CD4-positive, alpha-beta T cell treated with Interleukin-6 for 4 hours (primary cell): ENCODE measurements around the gene PTK7.
"Not testable (repeated sequence)": the region's sequence is repeated elsewhere in the genome, so short reads cannot be mapped to it uniquely, and the experiment has no call there.

Experiments used
- DNase-seq: peaks from one replicate; pipeline ENCODE4 v3.0.0-alpha.2; 2020; ENCODE audit warnings: mixed read lengths

The PTK7 gene

DNA sequence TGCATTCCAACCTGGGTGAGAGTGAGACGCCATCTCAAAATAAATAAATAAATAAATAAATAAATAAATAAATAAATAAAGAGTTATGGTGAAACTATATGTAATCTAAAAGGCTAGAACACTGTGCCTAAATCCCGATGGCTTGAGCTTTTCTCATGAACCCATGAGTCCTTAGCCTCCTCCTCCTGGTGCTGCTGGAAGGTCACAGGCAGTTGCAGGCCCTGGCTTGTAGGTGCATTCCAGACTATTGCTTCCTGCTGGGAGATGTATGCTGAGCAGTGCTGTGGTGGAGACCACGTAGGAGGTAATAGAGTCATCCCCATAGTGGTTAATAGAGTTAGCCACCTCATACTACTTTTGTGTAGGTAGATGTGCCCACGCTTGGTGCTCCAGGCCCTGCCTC lies 12.5 kb downstream of the PTK7 start:
- DNase-seq, result no peak

DNA sequence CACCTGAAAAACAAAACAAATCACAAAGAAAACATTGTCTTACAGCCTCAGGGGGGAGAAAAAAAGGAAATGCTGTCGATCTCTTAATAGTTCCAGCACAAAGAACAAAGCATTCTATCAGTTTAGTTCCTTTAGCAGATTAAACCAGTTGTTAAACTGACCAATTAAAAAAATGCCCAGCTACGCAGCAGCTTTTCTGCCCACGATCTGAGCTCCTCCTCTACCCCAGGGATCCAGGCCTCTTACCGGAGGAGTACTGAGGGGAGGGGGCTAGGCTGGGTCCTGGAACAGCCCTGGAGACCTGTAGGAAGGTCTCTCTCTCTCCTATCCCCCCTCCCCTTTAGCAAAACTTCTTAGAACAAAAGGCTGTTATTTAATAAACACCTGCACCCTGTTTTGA lies 13.4 kb downstream of the PTK7 start:
- DNase-seq, result no peak

DNA sequence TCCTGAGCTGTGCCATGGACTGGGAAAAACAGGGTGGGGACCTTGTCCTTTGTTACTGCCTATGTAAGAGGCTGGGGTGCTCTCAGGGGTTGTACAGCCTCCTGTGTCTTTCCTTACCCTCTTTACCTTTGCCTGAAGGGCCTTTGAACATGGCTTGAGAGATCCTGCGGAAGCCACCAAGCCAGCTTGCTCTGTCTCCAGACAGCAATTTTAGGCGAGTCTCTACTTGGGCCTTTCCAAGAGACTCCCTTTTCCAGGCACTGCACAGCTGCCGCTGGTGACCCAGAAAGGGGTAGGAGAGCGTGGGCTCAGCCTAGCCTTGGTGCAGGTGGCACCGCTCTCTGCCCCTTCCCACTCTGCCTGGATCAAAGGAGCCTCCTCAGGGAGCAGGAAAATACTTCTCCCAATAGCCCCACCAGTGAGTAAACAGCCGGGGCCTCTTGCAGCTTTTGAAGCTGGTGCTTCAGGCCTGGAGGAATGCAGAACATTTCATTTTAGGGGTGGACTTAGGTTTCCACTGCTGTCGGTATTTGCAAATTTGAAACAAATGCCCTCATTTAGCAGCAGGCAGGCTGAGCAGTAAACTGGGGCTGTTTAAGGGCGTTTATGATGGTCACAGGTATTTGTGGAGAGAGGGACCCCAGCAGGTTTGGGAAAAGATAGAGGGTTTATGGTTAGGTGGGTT lies 13.9 kb downstream of the PTK7 start:
- DNase-seq, result no peak

DNA sequence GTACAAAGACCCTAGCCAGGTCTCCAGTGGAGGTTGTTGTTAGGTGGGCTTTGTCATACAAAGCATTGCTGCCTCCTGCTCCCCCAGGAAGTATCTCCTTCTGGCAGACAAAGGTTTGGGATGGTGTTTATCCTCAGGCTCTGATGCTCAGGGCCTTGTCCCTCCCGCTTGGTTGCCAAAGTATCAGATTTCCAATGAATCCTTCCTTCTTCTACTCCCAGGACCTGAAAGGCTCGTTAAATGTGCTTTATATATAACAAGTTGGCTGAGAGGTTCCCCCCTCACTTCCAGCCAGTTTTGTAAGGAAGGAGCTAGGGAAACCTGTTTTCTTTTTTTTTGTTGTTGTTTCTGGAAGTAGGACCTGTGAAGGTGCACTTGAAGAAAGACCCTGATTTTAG lies 14.4 kb downstream of the PTK7 start:
- DNase-seq, result no peak

DNA sequence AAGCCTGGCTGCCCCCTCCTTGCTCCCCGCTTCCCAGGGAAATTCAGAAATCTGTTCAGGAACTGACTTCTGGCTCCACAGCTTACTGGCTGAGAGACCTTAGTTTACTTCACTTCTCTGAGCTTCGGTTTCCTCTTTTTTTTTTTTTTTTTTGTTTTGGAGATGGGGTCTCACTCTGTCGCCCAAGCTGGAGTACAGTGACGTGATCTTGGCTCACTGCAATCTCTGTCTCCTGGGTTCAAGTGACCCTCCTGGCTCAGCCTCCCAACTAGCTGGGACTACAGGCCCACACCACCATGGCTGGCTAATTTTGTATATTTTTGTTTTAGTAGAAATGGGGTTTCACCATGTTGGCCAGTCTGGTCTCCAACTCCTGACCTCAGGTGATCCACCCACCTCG lies 14.9 kb downstream of the PTK7 start:
- no peak for DNase-seq

DNA sequence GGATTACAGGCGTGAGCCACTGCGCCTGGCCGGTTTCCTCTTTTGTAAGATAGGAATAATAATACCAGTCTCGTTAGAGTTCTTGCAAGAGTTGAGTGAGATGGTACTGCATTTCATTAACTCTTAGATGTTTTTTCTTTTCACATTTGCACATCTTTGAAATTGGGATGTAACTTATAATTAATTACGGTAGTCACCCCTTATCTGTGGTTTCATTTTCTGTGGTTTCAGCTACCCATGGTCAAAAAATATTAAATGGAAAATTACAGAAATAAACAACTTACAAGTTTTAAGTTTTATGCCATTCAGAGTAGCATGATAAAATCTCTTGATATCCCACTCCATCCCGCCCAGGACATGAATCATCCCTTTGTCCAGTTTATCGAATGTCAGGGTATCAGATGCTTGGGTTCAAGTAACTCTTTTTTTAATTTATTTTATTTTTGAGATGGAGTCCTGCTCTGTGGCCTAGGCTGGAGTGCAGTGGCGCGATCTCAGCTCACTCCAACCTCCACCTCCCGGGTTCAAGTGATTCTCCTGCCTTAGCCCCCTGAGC lies 15.4 kb downstream of the PTK7 start:
- DNase-seq, result no peak

DNA sequence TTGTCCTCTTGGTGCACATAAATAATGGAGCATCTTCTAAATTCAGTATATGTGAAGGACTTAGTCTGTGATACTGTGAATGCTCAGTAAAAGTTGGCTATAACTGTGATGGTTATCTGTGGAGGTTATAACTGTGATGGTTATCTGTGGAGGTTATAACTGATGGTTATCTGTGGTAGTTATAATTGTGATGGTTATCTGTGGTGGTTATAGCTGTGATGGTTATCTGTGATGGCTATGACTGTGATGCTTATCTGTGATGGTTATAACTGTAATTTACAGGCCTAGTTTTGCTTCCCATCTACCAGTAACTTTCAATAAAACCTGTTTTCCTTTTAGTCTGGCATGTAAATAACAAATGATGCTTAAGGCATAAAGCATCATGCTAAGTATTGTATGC lies 16.5 kb downstream of the PTK7 start:
- no peak for DNase-seq

DNA sequence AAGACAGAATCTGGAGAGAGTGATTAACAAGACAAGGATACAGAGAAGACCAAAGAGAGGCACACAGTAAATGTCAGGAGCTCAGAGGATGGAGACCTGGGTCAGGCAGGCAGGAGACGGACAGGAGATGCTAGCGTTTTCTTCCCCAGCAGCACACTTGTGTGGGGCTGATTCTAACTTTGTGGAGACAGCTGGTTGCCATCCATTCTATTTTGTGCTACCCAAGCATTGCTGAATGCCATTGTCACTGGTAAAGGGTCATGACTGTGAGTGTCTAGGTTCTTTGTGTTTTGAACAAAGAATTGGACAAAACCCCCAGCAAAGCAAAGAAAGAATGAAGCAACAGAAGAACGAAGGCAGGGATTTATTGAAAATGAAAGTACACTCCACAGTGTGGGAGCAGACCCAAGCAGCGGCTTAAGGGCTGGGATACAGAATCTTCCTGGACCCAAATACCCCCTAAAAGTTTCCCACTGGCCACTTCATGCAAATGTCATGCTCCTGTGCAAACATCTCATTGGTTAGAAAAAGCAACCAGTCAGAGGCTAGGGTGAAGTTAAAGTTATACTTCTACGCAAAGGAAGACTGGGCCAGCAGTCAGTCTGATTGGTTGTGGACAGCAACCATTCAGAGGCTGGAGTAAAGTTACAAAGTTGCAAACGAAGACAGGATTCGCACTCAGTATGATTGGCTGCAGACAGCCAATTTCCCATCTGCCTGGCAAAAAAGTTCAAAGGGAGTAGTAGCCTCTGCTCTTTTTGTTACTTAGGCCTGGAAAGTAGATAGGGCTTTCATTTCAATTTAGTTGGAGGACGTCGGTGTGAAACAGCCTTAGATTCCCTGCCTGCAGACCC lies 17.5 kb downstream of the PTK7 start:
- DNase-seq, result no peak

DNA sequence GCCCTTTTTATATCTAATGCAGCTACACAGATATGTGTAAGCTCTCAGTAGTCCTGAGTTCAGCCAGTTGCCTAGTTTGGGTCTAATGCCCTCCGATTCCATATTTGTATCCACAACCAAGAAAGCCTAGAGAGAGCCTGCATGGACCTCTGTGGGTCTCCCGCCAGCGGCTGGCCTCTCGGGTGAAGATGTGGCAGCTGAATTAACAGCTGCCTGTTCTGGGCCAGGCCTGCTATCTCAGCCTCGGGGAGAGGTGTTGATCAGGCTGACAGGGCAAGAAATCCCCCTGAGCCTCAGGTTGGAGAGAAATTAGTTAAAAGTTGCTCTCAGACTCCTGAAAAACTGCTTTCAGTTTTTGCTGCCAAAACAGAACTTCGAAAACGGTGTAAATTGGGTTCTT lies 19.8 kb downstream of the PTK7 start:
- no peak for DNase-seq

DNA sequence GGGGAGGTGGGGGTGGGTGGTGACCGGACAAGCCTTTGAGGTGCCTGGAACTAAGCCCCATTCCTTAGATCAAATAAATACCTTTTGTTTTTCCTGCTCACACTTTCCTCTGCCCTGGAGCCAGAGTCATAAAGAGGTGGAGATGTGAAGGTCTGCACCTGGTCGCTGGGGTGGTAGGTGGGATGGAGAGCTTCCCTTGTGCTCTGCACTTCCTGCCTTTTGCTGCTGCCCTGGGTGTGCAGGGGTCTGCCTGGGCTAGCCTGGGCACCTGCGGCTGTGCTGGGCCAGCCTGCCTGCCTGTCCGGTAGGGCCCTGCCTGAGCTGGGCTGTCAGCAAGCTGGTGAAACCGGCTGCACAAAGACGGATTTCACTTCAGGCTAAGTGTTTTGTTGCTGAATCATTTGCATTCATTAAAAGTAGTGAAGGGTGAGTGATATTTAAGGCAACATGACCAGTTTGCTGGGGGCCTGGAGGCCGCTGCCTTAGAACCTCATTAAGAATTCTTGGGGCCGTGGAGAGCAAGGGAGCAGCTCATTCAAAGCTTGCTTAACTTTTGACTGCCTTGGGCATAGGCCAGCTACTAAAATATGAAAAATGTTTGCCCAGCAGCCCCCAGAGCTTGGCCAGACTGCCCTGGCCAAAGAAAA lies 20.5 kb downstream of the PTK7 start:
- no peak for DNase-seq

DNA sequence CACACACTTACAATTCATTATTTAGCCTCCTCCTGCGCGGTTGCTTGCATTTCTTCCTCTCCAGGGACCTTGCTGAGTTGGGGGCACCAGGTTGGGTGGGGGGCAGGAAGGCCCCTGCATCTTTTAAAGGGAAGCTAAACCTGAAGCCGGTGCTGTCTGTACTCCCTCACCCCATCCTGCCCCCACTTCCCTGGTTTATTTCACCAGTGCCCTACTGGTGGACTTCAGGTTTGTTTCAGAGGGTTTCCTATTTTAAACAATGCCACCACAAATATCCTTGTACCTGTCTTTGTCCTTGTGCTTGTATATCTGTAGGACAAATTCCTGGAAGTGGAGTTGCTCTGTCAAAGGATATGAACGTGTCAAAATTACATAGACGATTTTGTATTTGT lies 21.0 kb downstream of the PTK7 start:
- no peak for DNase-seq

DNA sequence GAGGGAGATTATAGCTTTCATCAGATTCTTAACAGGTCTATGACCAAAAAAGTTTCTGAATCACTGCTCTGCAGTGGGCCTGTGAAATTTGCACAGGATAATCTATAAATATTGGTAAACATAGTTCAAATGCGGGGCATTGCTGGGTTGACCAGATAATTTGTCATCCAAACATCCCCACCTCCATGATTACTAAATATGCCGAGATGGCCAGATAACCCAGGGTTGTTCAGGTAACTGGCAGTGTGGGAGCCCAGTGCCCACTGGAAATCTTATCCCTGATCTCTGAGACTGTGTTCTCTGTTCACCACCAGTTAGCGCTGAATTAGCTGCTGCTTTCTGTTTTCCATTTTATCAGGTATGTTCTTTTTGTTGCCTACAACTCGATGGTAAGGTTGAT lies 21.4 kb downstream of the PTK7 start:
- no peak for DNase-seq

DNA sequence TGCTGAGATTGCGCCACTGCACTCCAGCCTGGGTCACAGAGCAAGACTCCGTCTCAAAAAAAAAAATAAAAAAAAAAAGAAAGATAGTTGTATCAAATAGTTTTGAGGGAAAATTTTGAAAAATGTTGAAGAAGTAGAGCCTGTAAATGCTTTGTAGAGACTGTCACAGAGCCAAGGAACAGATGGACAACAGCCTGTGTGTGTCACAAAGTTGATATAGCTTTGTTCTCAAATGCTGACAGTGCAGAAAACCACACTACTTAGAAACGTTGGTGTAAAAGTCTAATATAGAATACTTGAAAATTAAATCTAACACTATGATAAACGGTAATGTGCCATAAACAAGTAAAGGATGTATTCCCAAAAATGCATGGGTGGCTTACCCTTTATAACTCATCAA lies 25.4 kb downstream of the PTK7 start:
- DNase-seq, result no peak

DNA sequence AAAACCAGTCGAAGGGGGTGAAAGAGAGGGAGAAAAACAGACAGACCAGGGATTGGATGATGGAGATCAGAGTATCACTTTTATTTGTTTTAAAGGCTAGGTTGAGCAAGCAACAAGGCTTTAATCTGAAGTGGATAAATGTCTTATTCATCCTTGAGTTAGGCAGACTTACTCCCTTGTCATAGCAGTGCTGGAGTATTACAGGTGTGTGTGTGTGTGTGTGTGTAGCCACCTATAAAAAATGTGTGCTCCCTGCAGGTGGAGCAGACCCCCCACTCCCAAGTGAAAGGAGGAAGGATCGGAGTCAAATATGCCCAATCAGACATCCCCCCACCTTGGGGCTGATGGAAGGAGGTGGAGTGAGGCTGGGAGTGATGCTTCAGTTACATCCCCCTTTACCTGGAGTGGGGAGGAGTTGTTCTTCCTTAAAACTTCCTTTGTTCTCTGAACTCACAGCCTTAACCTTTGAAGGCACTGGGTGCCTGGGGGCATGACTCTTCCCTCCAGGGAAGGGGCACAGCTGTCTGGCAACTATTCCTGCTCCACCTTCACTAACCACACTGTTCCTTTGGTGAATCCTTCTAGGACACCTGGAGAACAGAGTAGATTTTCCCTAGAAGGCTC lies 27.3 kb downstream of the PTK7 start:
- no peak for DNase-seq

DNA sequence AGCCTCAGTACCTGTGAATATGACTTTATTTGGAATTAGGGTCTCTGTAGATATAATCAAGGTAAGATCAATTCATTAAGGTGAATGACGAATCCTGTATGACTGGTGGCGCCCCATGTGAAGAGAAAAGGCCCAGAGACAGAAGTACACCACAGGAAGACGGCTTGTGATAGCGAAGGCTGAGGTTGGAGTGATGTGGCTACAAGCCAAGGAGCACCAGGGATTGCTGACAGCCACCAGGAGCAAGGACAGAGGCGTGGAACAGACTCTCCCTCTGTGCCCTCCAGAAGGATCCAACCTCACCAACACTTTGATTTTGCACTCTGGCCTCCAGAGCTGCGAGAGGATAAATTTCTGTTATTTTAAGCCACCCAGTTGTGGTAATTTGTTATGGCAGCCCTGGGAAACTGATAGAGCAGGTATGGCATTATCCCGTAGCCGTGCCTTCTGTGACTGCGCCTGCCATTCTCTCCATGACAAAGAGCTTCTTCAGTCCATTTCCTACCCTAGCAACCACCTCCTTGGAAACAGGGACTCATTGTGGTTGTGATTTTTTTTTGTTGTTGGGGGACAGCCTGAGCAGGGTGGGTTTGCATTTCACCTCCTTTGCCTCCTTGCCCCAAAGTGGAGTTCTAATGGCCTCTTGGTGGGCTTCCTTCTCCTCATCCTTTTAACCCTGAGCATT lies 29.6 kb downstream of the PTK7 start:
- DNase-seq, result no peak

DNA sequence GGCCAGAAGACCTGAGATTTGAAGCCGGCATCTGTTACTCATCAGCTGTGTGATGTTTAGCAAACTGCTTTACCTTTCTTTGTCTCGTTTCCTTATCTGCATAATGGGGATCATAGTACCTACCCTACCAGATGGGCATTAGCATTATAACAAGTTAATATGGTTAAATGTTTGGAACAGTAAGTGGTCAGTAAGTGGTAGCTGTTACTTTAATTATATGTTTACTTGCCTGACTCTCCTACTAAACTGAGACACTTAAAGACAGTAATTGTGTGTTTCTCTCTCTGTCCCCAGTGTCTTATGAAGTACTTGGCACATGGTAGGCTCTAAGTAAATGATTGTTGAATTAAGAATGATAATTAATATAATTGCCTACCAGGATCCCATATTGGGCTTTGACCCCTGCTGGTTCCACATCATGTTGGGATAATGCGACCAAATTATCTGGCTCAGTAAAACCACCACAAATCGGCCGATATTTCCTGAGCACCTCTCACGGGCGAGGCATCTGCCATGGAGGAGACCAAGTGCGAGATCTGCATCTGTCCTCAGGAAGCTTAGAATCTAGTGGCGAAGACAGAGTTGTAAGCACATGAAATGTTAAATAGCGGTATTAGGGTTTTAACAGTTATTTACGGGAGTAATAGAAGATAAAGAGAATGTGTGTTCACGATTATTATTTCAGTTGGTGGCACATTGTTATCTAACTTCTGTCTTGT lies 31.4 kb downstream of the PTK7 start:
- DNase-seq, result no peak

DNA sequence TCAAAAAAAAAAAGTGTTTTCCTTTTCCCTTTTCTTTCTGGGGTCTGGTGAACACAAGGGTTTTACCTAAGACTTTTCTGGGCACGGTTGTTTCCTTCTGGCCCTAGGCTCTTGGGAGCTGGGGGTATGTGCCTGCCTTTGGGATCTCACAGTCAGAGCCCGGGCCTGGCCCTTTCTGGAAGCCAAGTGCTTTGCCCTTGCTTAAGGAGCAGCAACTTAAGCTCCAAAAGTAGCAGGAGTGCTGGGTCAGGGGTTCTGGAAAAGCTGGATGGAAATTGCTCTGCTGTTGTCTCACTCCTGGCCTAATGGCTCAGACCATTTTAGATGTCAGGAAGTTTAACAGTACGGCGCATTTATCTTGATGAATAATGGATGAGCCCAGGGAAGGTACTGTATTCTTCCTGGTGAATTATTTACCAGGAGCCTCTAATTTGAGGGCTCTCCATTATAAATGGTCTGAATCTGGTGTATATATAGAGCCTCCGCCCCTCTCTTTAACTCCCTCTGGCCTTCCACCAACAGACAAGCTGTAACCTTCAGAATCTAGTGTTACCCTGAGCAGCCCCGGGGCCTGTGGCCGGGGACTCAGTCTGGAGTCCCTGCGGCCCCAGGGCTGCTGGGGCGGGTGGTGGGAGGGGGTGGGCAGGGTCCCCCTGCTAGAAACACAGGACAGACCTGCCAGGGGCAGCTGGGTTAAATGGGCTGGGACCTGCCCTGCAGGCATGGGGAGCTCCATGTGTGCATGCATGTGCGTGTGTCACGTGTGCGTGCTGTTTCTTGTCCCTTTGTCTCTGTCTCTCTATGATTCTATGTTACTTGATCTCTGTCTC lies 37.5 kb downstream of the PTK7 start:
- no peak for DNase-seq

DNA sequence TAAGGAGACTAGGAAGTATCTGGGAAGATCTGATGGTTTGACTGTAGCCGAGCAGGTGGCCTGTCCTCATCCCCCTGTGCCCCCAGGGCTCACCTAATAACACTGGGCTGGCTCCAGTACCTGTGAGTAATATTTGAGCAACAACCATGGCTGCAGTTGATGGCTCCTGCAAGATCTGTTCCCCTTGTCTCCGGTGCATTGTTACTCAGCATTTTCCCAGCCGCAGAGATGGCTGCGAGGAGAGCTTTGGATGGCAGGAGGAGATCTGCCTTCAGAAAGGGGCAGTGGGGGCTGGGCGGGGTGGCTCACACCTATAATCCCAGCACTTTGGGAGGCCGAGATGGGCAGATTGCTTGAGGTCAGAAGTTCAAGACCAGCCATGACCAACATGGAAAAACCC lies 39.3 kb downstream of the PTK7 start:
- no peak for DNase-seq

DNA sequence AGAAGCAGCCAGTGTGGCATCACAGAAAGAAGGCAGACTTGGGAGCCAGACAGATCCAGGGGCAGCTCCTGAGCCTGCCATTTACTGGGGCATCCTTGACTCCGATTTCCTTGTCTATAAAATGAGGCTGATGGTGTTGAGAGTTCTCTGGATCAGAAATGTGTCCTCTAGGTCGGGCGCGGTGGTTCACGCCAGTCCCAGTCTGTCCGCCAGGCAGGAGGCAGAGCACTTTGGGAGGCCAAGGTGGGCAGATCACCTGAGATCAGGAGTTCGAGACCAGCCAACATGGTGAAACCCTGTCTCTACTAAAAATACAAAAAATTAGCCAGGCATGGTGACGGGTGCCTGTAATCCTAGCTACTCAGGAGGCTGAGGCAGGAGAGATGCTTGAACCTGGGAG lies 41.4 kb downstream of the PTK7 start:
- not testable (repeated sequence) for DNase-seq

DNA sequence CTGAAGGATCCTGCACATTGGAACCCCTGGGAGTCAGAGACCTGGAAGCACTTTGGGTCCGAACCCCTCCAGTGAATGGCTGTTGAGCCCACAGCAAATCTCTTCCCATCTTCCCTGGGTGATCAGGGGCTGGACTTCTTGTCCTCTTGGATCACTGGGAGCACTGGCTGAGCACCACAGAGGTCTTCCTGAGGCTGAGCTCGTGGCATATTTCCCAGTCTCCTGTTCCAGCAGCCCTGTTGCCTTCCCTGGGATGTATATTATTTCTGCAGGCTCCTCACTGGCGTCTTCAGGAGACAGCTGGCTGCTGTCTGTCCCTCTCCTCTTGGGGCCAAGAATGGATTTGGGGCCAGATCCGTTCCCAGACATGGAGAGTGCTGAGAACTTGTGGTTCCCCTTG lies 43.4 kb downstream of the PTK7 start:
- DNase-seq, result no peak
